GM12878 (cell line): Measurements from ENCODE around the gene PTCD3. TPM values are rescaled to one million over a fixed set of nuclear protein-coding genes. Genes with fewer than 3 reads are reported as not detected.

Experiments
- ATAC-seq: fragments of 200-7000 bp; cut with Tn5 transposase; 3 replicates; pipeline ENCODE4 v1.9.1; 2020; ENCODE audit warnings: mild to moderate bottlenecking, moderate library complexity
- BruUV-seq: library from RNA; stranded (reverse); fragments of 400-500 nt; replicated peaks from 2 replicates; lab custom pipeline; 2021; lab: Mats Ljungman, UMichigan
- CTCF ChIA-PET: fragments of 300-600 bp; sonication (Branson Sonifier 250); formaldehyde crosslinking; extraction: SDS; loops from one replicate; lab custom pipeline; 2021; ENCODE audit warnings: inconsistent platforms; lab: Yijun Ruan, JAX
- POLR2A ChIA-PET: fragments of 350-600 bp; formaldehyde crosslinking; extraction: SDS; loops from one replicate; lab custom pipeline; 2021; ENCODE audit warnings: inconsistent platforms; lab: Charles Lee
- RAD21 ChIA-PET: fragments of 300-600 bp; sonication (Branson Sonifier 250); formaldehyde crosslinking; loops from one replicate; lab custom pipeline; 2023; ENCODE audit warnings: antibody characterized with exemption; ENCODE audit not compliant: unreplicated experiment; lab: Charles Lee
- SMC1A ChIA-PET: fragments of 300-600 bp; sonication (Branson Sonifier 250); formaldehyde crosslinking; loops from one replicate; lab custom pipeline; 2023; ENCODE audit not compliant: unreplicated experiment, uncharacterized antibody; lab: Charles Lee
- DNase-seq: peaks from one replicate; pipeline ENCODE4 v3.0.0-alpha.2; 2011; ENCODE audit warnings: low read depth, low spot score
- FAIRE-seq: peaks from 3 replicates; lab custom pipeline; 2011; peaks lifted over from hg19 to GRCh38; lab: Jason Lieb, UNC
- H2AFZ ChIP-seq: 2 replicates; pipeline ENCODE4 v1.6.0; 2011; ENCODE audit warnings: low read depth, low read length, control low read depth; ENCODE audit not compliant: control insufficient read depth
- H3K27ac ChIP-seq: 2 replicates; pipeline ENCODE4 v1.5.1; 2011; ENCODE audit warnings: control low read depth; ENCODE audit not compliant: control insufficient read depth, insufficient read depth
- H3K27me3 ChIP-seq, 2 experiments: replicated peaks in 1 of 2; 2 replicates each; pipeline versions ENCODE4 v1.6.0 to v1.6.1; 2011; ENCODE audit warnings: low read length in 1 of 2; ENCODE audit not compliant: control insufficient read depth in 2 of 2, insufficient read depth in 2 of 2
- H3K36me3 ChIP-seq, 2 experiments: 2 replicates each; pipeline ENCODE4 v1.5.1; 2011; ENCODE audit warnings: low read length in 1 of 2; ENCODE audit not compliant: control insufficient read depth in 2 of 2, insufficient read depth in 2 of 2
- H3K4me1 ChIP-seq: 2 replicates; pipeline ENCODE4 v1.6.1; 2011; ENCODE audit warnings: mild to moderate bottlenecking, low read length, moderate library complexity, mixed read lengths; ENCODE audit not compliant: control insufficient read depth, insufficient read depth
- H3K4me2 ChIP-seq: 2 replicates; pipeline ENCODE4 v1.6.0; 2011; ENCODE audit warnings: control low read depth; ENCODE audit not compliant: control insufficient read depth, insufficient read depth
- H3K4me3 ChIP-seq: fragments of 200-600 bp; sonication (generic); 2 replicates; pipeline ENCODE4 v1.5.1; 2016
- H3K79me2 ChIP-seq: 2 replicates; pipeline ENCODE4 v1.6.0; 2011; ENCODE audit warnings: low read length; ENCODE audit not compliant: control insufficient read depth, insufficient read depth
- H3K9ac ChIP-seq: 2 replicates; pipeline ENCODE4 v1.8.0; 2011; ENCODE audit warnings: low read length, control low read depth, mixed read lengths; ENCODE audit not compliant: control insufficient read depth, insufficient read depth
- H3K9me3 ChIP-seq: replicated peaks from 3 replicates; pipeline ENCODE4 v1.5.1; 2011; ENCODE audit warnings: mild to moderate bottlenecking, low read length; ENCODE audit not compliant: control insufficient read depth, insufficient read depth
- H4K20me1 ChIP-seq: 2 replicates; pipeline ENCODE4 v1.6.0; 2011; ENCODE audit not compliant: control insufficient read depth, insufficient read depth
- EP300 ChIP-seq, 2 experiments: fragments of 150-350 bp in 1 of 2; IDR thresholded peaks; 2 replicates each; pipeline ENCODE4 v1.6.1; 2011 to 2012; ENCODE audit warnings: low read depth in 2 of 2, low read length in 2 of 2, borderline replicate concordance in 1 of 2, improper control_type of control experiment in 1 of 2, inconsistent platforms in 1 of 2; ENCODE audit not compliant: control insufficient read depth in 1 of 2
- SPI1 ChIP-seq: IDR thresholded peaks from 2 replicates; pipeline ENCODE4 v1.6.1; 2011; ENCODE audit warnings: low read depth, mild to moderate bottlenecking, low read length, moderate library complexity, borderline replicate concordance; ENCODE audit not compliant: insufficient read depth
- WGBS: methylation state at CpG from one replicate; pipeline ENCODE4 v1.1.6; 2016; ENCODE audit warnings: low lambda C conversion rate; ENCODE audit not compliant: insufficient replicate concordance, insufficient coverage; ENCODE audit errors: missing lambda C conversion rate; 5-methylcytosine and 5-hydroxymethylcytosine counted together
- in situ Hi-C: fragments of 300-500 bp; cut with MboI; formaldehyde crosslinking; loops from 9 replicates; pipeline ENCODE4 v1.14.3; 2018; ENCODE audit warnings: mixed read lengths
- intact Hi-C: fragments of 100-400 bp; cut with micrococcal nuclease; formaldehyde crosslinking; loops from one replicate; pipeline ENCODE4 v1.14.2; 2022; ENCODE audit not compliant: unreplicated experiment
- polyA plus RNA-seq, 11 experiments: library from polyadenylated mRNA; depleted of rRNA in 4 of 11; unstranded in 6 of 11; stranded (reverse) in 5 of 11; fragments of >200 nt; fragmentation: Nextera tagmentation in 4 of 11; fragmentation: Illumina TruSeq in 1 of 11; extraction: Ambion mirVana in 4 of 11; extraction: Trizol in 1 of 11; gene quantifications; 1 replicate in 1 of 11; 2 replicates in 10 of 11; pipeline versions ENCODE4 v1.2.1 to v1.2.3, GENCODE V29; 2011 to 2016; ENCODE audit warnings: inconsistent platforms in 2 of 11, missing spikeins in 2 of 11, low read depth in 1 of 11
- total RNA-seq, 4 experiments: library from RNA; depleted of rRNA in 3 of 4; stranded (reverse); fragments of >200 nt in 3 of 4; fragmentation: Illumina TruSeq in 1 of 4; extraction: Trizol in 1 of 4; gene quantifications; 2 replicates each; pipeline versions ENCODE4 v1.2.1 to v1.2.3, GENCODE V29; 2013 to 2021
- TF ChIP-seq, protein P1 (sequence below): fragments of 450-650 bp; IDR thresholded peaks from 2 replicates; pipeline ENCODE4 v1.6.1; 2017; ENCODE audit warnings: mild to moderate bottlenecking, moderate library complexity
- TF ChIP-seq, protein P2 (sequence below): fragments of 450-650 bp; IDR thresholded peaks from 2 replicates; pipeline ENCODE4 v1.6.1; 2016; ENCODE audit warnings: mild to moderate bottlenecking

PTCD3 gene
- total and polyA plus RNA-seq, 10 of the 15 experiments (the other 5 are each of a cell fraction or from before 2014, with no cell fraction given), result 44.7 to 177 (median 127) TPM

DNA sequence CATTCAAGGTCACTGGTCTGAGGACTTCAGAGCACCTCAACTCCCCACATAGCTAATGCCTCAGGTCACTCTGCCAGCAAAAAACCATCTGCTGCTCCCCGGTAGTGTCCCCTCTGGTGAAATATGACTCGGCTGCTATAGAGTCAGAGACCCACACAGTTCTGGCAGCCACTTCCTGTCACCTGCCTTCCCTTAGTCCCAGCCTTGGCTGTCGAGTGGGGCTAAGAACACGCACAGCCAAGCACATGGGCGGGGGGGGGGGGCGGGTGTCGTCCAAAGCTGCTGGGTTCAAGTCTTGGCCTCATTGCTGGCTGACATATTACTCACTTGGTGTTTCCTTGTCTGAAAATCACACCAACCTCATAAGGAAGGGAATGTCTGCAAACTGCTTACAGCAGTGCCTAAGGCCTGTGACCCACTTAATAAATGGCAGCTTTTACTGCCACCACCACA is 37.9 kb upstream of the PTCD3 start (continued):
- TF ChIP-seq, protein P1, sequence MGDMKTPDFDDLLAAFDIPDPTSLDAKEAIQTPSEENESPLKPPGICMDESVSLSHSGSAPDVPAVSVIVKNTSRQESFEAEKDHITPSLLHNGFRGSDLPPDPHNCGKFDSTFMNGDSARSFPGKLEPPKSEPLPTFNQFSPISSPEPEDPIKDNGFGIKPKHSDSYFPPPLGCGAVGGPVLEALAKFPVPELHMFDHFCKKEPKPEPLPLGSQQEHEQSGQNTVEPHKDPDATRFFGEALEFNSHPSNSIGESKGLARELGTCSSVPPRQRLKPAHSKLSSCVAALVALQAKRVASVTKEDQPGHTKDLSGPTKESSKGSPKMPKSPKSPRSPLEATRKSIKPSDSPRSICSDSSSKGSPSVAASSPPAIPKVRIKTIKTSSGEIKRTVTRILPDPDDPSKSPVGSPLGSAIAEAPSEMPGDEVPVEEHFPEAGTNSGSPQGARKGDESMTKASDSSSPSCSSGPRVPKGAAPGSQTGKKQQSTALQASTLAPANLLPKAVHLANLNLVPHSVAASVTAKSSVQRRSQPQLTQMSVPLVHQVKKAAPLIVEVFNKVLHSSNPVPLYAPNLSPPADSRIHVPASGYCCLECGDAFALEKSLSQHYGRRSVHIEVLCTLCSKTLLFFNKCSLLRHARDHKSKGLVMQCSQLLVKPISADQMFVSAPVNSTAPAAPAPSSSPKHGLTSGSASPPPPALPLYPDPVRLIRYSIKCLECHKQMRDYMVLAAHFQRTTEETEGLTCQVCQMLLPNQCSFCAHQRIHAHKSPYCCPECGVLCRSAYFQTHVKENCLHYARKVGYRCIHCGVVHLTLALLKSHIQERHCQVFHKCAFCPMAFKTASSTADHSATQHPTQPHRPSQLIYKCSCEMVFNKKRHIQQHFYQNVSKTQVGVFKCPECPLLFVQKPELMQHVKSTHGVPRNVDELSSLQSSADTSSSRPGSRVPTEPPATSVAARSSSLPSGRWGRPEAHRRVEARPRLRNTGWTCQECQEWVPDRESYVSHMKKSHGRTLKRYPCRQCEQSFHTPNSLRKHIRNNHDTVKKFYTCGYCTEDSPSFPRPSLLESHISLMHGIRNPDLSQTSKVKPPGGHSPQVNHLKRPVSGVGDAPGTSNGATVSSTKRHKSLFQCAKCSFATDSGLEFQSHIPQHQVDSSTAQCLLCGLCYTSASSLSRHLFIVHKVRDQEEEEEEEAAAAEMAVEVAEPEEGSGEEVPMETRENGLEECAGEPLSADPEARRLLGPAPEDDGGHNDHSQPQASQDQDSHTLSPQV, result 0 out of 2 replicates have a peak, but pooled peaks have one; percentile 47
- TF ChIP-seq SPI1, result peak; percentile 11; the same call in 1 of the 2 replicates
- TF ChIP-seq, protein P2, sequence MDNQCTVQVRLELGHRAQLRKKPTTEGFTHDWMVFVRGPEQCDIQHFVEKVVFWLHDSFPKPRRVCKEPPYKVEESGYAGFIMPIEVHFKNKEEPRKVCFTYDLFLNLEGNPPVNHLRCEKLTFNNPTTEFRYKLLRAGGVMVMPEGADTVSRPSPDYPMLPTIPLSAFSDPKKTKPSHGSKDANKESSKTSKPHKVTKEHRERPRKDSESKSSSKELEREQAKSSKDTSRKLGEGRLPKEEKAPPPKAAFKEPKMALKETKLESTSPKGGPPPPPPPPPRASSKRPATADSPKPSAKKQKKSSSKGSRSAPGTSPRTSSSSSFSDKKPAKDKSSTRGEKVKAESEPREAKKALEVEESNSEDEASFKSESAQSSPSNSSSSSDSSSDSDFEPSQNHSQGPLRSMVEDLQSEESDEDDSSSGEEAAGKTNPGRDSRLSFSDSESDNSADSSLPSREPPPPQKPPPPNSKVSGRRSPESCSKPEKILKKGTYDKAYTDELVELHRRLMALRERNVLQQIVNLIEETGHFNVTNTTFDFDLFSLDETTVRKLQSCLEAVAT, result 0 out of 2 replicates have a peak, but pooled peaks have one; percentile 16
- TF ChIP-seq, all 136 proteins: peak for 6

DNA sequence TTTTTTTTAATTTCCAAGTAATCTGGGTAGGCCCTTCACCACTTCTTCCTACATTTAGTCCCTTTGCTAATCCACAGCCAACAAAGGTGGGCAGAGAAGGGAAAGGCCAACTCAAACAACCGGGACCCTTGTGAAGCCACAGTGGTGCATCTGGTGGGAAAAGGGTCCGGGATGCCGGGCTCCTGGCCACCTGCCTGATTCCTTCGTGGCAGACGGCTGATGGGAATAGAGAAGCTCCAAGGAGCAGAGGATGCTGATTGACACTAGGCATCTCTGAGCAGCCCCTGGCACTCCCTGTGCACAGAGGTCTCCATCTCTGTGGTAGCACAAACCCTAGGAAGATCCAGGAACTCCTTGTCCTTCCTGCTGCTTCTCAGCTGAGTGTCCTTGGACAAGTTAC is 37.4 kb upstream of the PTCD3 start:
- H2AFZ ChIP-seq, result no peak overlapping the region
- 98% methylated on average over 5 of the region's 5 CpGs for WGBS
- in situ Hi-C loops (no loop called here), intact Hi-C loops (no loop called here)
- H3K4me2 ChIP-seq, result no peak overlapping the region
- DNase-seq, result no peak
- SMC1A ChIA-PET, result interaction anchor here (1.4 to 3.4 kb wide), 6 partner anchors 11 to 241 kb away, joined by 4 to 19 read pairs (median 8); partner anchors contain the start of gene ST3GAL5
- peaks cover 1% of the 10 kb centered on the region; the same call in 2 of the 3 replicates for H3K9me3 ChIP-seq
- no peak overlapping the region for H3K27ac ChIP-seq
- TF ChIP-seq EP300 (IDR thresholded peaks at IDR 0.05; ENCODE audit: borderline replicate concordance in 1 of 2, control insufficient read depth in 1 of 2, low read depth in 2 of 2, low read length in 2 of 2), result no peak
- TF ChIP-seq, all 136 proteins: peak for 0
- Histone ChIP-seq H3K79me2 (no peaks in the 10 kb centered on the region), H4K20me1 (no peaks in the 10 kb centered on the region), H3K27me3 (no peaks in the 10 kb centered on the region), H3K4me1 (peaks cover 13% of the 10 kb centered on the region), H3K4me3 (no peak overlapping the region), H3K9ac (no peak overlapping the region), H3K36me3 (peaks cover 21 to 36% of the 10 kb centered on the region in 2 experiments)
- RAD21 ChIA-PET, result interaction anchor here (0.8 to 2.2 kb wide), 5 partner anchors 11 to 75 kb away, joined by 3 to 15 read pairs (median 9); no protein-coding TSS in a partner anchor
- POLR2A ChIA-PET, result interaction anchor here (0.6 to 1.3 kb wide), 2 partner anchors 32 to 246 kb away, joined by 3 to 7 read pairs; no protein-coding TSS in a partner anchor
- BruUV-seq, result no TSS peak
- ATAC-seq, result no peak
- FAIRE-seq, result no peak
- CTCF ChIA-PET, result interaction anchor here (0.9 to 2.4 kb wide), 7 partner anchors 11 to 253 kb away, joined by 3 to 11 read pairs (median 9); no protein-coding TSS in a partner anchor
